Mesenchymal stem cell (in vitro differentiated cells and primary cell): ENCODE measurements around the gene EGLN1.

Experiments used
- DNase-seq: peaks from one replicate; pipeline ENCODE4 v3.0.0-alpha.2; 2013
- H2AFZ ChIP-seq: one replicate; pipeline ENCODE4 v1.6.1; 2013; ENCODE audit warnings: low read depth, mild to moderate bottlenecking, control low read depth, inconsistent platforms, low read length, moderate library complexity
- H2AK5ac ChIP-seq: 2 replicates; pipeline ENCODE4 v1.6.1; 2013; ENCODE audit warnings: low read length, moderate library complexity, mild to moderate bottlenecking, inconsistent platforms; ENCODE audit not compliant: severe bottlenecking
- H2BK120ac ChIP-seq: one replicate; pipeline ENCODE4 v1.6.1; 2013; ENCODE audit warnings: low read depth, mild to moderate bottlenecking, inconsistent platforms, low read length, moderate library complexity
- H2BK12ac ChIP-seq, 2 experiments: one replicate each; pipeline ENCODE4 v1.6.1; 2013; ENCODE audit warnings: inconsistent platforms in 2 of 2, low read length in 2 of 2, mild to moderate bottlenecking in 2 of 2, moderate library complexity in 2 of 2, control low read depth in 1 of 2
- H2BK15ac ChIP-seq: one replicate; pipeline ENCODE4 v1.6.1; 2013; ENCODE audit warnings: mild to moderate bottlenecking, low read depth, inconsistent platforms; ENCODE audit not compliant: poor library complexity, severe bottlenecking
- H2BK5ac ChIP-seq: 2 replicates; pipeline ENCODE4 v1.6.1; 2013; ENCODE audit warnings: low read depth, mild to moderate bottlenecking, low read length, control low read depth, inconsistent platforms; ENCODE audit not compliant: poor library complexity, severe bottlenecking
- H3K14ac ChIP-seq, 2 experiments: one replicate each; pipeline ENCODE4 v1.6.1; 2013; ENCODE audit warnings: inconsistent platforms in 2 of 2, low read length in 2 of 2, control low read depth in 1 of 2, mild to moderate bottlenecking in 1 of 2, moderate library complexity in 1 of 2
- H3K18ac ChIP-seq, 2 experiments: one replicate each; pipeline ENCODE4 v1.6.1; 2013; ENCODE audit warnings: inconsistent platforms in 2 of 2, low read length in 2 of 2, control low read depth in 1 of 2, low read depth in 1 of 2, mild to moderate bottlenecking in 1 of 2
- H3K23ac ChIP-seq, 2 experiments: one replicate each; pipeline ENCODE4 v1.6.1; 2013; ENCODE audit warnings: inconsistent platforms in 2 of 2, low read length in 2 of 2, mild to moderate bottlenecking in 2 of 2, moderate library complexity in 2 of 2, control low read depth in 1 of 2
- H3K27ac ChIP-seq: 2 replicates; pipeline ENCODE4 v1.5.1; 2013; ENCODE audit warnings: mild to moderate bottlenecking, moderate library complexity, low read length, control low read depth, inconsistent platforms; ENCODE audit not compliant: poor library complexity, severe bottlenecking
- H3K27me3 ChIP-seq, 2 experiments: 2 replicates each; pipeline versions ENCODE4 v1.6.1 to v1.7.0; 2013; ENCODE audit warnings: low read length in 2 of 2, mild to moderate bottlenecking in 2 of 2, moderate library complexity in 2 of 2, control low read depth in 1 of 2, inconsistent platforms in 1 of 2; ENCODE audit not compliant: control insufficient read depth in 1 of 2, insufficient read depth in 1 of 2
- H3K36me3 ChIP-seq, 2 experiments: 2 replicates each; pipeline versions ENCODE4 v1.6.1 to v1.7.0; 2013; ENCODE audit warnings: low read length in 2 of 2, control low read depth in 1 of 2, inconsistent platforms in 1 of 2, low read depth in 1 of 2, mild to moderate bottlenecking in 1 of 2; ENCODE audit not compliant: insufficient read depth in 2 of 2, control insufficient read depth in 1 of 2
- H3K4ac ChIP-seq, 2 experiments: one replicate each; pipeline ENCODE4 v1.6.1; 2013; ENCODE audit warnings: inconsistent platforms in 2 of 2, low read length in 2 of 2, mild to moderate bottlenecking in 2 of 2, moderate library complexity in 2 of 2, control low read depth in 1 of 2, low read depth in 1 of 2
- H3K4me1 ChIP-seq: 2 replicates; pipeline ENCODE4 v1.6.1; 2013; ENCODE audit warnings: low read depth, low read length, control low read depth; ENCODE audit not compliant: control insufficient read depth, insufficient read depth
- H3K4me2 ChIP-seq: 2 replicates; pipeline ENCODE4 v1.6.1; 2013; ENCODE audit warnings: low read length, mild to moderate bottlenecking, inconsistent platforms; ENCODE audit not compliant: poor library complexity, severe bottlenecking
- H3K4me3 ChIP-seq, 2 experiments: 2 replicates each; pipeline versions ENCODE4 v1.5.1 to v1.7.0; 2013; ENCODE audit warnings: low read length in 2 of 2, mild to moderate bottlenecking in 2 of 2, control low read depth in 1 of 2, low read depth in 1 of 2; ENCODE audit not compliant: insufficient read depth in 1 of 2
- H3K79me1 ChIP-seq: replicated peaks from 2 replicates; pipeline ENCODE4 v1.6.1; 2013; ENCODE audit warnings: mild to moderate bottlenecking, control low read depth, low read length, inconsistent platforms; ENCODE audit not compliant: poor library complexity, severe bottlenecking
- H3K9ac ChIP-seq: 2 replicates; pipeline ENCODE4 v1.7.0; 2013; ENCODE audit warnings: mild to moderate bottlenecking, low read length, moderate library complexity
- H3K9me3 ChIP-seq: 2 replicates; pipeline ENCODE4 v1.7.0; 2013; ENCODE audit warnings: mild to moderate bottlenecking, low read length; ENCODE audit not compliant: control insufficient read depth
- H4K8ac ChIP-seq: one replicate; pipeline ENCODE4 v1.6.1; 2013; ENCODE audit warnings: inconsistent platforms, mild to moderate bottlenecking, low read length, moderate library complexity
- H4K91ac ChIP-seq: one replicate; pipeline ENCODE4 v1.6.1; 2013; ENCODE audit warnings: mild to moderate bottlenecking, low read length, inconsistent platforms
- WGBS: methylation state at CpG from one replicate; pipeline ENCODE4 v1.1.7; 2013; ENCODE audit warnings: mixed read lengths; 5-methylcytosine and 5-hydroxymethylcytosine counted together

Gene EGLN1

DNA sequence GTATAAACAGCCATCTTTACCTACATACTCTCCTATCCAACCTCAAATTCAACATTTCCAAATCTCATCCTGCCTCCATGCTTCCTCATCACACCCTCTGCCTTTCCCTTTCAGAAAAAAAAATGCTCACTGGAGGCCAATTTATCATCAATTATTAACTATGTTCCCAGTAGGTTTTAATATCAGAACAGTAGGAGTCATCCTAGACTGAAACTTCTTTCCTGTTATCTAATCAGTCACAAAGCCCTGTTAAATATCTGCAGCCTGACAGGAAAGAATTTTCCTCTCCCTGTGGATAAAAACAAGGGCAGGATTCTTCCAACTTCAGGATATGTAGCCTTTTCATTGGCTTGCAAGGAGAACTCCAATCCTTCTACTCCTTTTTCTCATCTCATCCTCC lies 28.4 kb downstream of the EGLN1 start:
- H2BK5ac ChIP-seq, result no peak overlapping the region
- peaks cover 5% of the 10 kb centered on the region for H3K4me1 ChIP-seq
- DNase-seq, result peak; percentile 45
- H3K79me1 ChIP-seq, result peaks cover 6% of the 10 kb centered on the region
- no peak overlapping the region for H2AK5ac ChIP-seq
- no peak overlapping the region for H2BK120ac ChIP-seq
- no peaks in the 10 kb centered on the region for H3K9me3 ChIP-seq
- no peak overlapping the region for H2AFZ ChIP-seq
- no peak overlapping the region for H3K23ac ChIP-seq
- no peak overlapping the region for H4K8ac ChIP-seq
- H2BK12ac ChIP-seq, result no peak overlapping the region
- H3K36me3 ChIP-seq, result no peaks in the 10 kb centered on the region
- H3K27me3 ChIP-seq, result no peaks in the 10 kb centered on the region
- H3K4me3 ChIP-seq, result no peak overlapping the region
- H3K4ac ChIP-seq, result no peak overlapping the region
- H3K4me2 ChIP-seq, result peak overlapping the region; percentile 29
- no peak overlapping the region for H3K18ac ChIP-seq
- no peak overlapping the region for H3K14ac ChIP-seq
- H3K27ac ChIP-seq, result peak overlapping the region; percentile 92
- H4K91ac ChIP-seq, result no peak overlapping the region
- H2BK15ac ChIP-seq, result no peak overlapping the region
- H3K9ac ChIP-seq, result no peak overlapping the region

DNA sequence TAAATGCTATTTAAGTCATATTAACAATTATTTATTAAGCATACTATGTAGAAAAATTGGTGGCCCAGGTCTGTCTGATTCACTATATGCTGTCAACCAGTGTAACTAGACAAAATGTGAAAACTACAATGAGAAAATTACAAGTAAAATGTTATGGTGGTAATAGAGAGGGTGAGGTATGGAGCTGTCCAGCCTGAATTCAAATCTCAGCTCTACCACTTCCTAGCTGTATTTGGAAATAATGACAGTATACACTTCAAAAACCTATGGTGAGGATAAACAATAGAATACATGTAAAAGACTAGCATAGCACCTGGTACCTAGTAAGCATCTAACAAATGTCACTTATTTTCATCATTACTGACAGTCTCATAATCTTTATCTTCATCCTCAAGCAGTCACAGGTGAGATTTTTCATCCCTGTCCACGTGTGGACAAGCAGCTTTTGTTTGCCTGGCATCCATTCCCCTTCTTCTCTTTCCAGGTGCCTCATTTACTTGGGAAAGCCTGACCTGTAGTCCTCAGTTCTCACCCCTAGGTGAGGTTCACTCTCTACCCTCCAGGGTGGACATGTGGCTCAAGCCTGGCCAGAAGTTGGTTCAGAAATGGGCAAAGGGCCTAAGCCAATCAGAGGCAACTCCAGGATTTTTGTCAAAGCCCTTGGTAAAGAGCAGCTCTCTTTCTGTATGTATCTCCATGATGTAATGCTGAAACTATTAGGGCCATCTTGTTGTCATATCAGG lies 29.5 kb downstream of the EGLN1 start:
- H4K91ac ChIP-seq, result no peak overlapping the region
- H2BK120ac ChIP-seq, result no peak overlapping the region
- peaks cover 7% of the 10 kb centered on the region for H3K79me1 ChIP-seq
- peak overlapping the region; percentile 11 for H3K27ac ChIP-seq
- no peak overlapping the region for H2BK15ac ChIP-seq
- no peaks in the 10 kb centered on the region for H3K36me3 ChIP-seq
- no peak overlapping the region for H2BK5ac ChIP-seq
- no peak overlapping the region for H3K4me2 ChIP-seq
- H3K4me3 ChIP-seq, result no peak overlapping the region
- H2AFZ ChIP-seq, result no peak overlapping the region
- 92% methylated on average over 1 of the region's 1 CpG for WGBS
- H3K4me1 ChIP-seq, result peaks cover 9% of the 10 kb centered on the region
- H3K23ac ChIP-seq, result peak overlapping the region in 1 of 2 experiments; percentile 59
- no peaks in the 10 kb centered on the region for H3K9me3 ChIP-seq
- no peak overlapping the region for H3K18ac ChIP-seq
- H2BK12ac ChIP-seq, result no peak overlapping the region
- H3K4ac ChIP-seq, result no peak overlapping the region
- peak overlapping the region; percentile 11 for H2AK5ac ChIP-seq
- H3K9ac ChIP-seq, result no peak overlapping the region
- no peak overlapping the region for H4K8ac ChIP-seq
- no peak for DNase-seq
- no peaks in the 10 kb centered on the region for H3K27me3 ChIP-seq
- H3K14ac ChIP-seq, result no peak overlapping the region

DNA sequence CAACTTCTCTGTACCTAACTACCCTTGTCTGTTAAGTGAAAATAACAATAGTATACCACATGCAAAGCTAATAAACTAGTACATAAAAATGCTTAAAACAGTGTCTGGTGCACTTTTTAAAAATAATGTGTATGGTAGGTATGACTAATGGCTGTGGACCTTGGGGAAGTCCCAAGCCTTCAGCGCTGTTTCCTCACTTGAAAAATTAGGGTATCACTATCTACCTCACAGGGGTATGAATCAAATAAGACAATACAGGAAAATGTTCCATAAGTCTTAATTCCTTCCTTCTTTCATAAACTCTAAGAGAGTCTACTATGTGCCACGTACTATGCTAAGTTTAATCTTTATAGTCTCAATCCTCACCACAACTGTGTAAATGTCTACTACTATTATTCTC lies 32.0 kb downstream of the EGLN1 start:
- H2BK12ac ChIP-seq, result no peak overlapping the region
- no peaks in the 10 kb centered on the region for H3K9me3 ChIP-seq
- H3K4me1 ChIP-seq, result peaks cover 6% of the 10 kb centered on the region
- peaks cover 9% of the 10 kb centered on the region for H3K79me1 ChIP-seq
- H2AK5ac ChIP-seq, result no peak overlapping the region
- H2BK5ac ChIP-seq, result no peak overlapping the region
- H2AFZ ChIP-seq, result no peak overlapping the region
- no peak overlapping the region for H3K9ac ChIP-seq
- H3K14ac ChIP-seq, result no peak overlapping the region
- no peak overlapping the region for H3K23ac ChIP-seq
- no peak overlapping the region for H3K4me3 ChIP-seq
- DNase-seq, result peak; percentile 69
- no peak overlapping the region for H2BK15ac ChIP-seq
- no peak overlapping the region for H3K4me2 ChIP-seq
- H4K91ac ChIP-seq, result no peak overlapping the region
- no peak overlapping the region for H4K8ac ChIP-seq
- H3K18ac ChIP-seq, result no peak overlapping the region
- H3K27ac ChIP-seq, result peak overlapping the region; percentile 34
- 50% methylated on average over 1 of the region's 2 CpGs for WGBS
- H3K27me3 ChIP-seq, result no peaks in the 10 kb centered on the region
- no peaks in the 10 kb centered on the region for H3K36me3 ChIP-seq
- H2BK120ac ChIP-seq, result no peak overlapping the region
- no peak overlapping the region for H3K4ac ChIP-seq

DNA sequence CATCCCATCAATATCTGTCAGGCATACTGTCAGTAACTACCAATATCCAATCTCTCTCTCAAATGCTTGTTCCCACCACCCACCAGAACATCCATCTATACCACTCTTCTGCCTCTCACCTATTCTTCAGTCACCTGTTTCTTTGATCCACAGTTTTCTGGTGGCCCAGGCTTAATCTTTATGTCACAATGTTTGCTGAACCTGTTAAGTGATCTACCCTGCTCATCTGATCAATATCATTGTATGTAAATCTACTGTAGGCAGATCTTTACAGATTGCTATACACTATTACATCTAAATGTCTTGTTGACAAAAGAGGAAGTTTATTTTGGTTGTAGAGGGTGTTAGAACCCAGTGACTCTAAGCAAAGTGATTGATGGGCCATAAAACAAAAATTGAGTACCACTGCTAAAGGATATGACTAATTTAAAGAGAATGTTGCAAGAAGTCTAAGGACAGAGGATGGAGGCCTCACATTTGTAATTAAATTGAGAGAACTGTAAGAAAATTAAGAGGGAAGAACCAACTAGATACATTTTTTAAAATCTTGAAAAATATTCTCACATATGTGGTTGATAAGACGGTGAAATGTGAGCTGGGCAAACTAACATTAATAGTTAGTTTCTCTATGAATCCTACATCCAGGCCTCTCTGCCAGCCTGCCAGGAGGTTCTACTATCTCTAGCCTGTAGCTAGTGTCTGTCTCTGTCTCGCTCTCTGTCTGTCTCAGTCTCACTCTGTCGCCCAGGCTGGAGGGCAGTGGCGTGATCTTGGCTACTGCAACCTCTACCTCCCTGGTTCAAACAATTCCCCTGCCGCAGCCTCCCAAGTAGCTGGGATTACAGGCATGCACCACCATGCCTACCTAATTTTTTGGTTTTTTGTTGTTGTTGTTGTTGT lies 34.1 kb downstream of the EGLN1 start:
- H2AK5ac ChIP-seq, result peak overlapping the region; percentile 73
- peak overlapping the region in 1 of 2 experiments; percentile 70 for H2BK12ac ChIP-seq
- peak overlapping the region in 1 of 2 experiments; percentile 67 for H3K4ac ChIP-seq
- H2BK120ac ChIP-seq, result no peak overlapping the region
- peak overlapping the region; percentile 86 for H3K27ac ChIP-seq
- H3K79me1 ChIP-seq, result peaks cover 15% of the 10 kb centered on the region
- H4K8ac ChIP-seq, result peak overlapping the region; percentile 85
- H2BK5ac ChIP-seq, result no peak overlapping the region
- H3K4me3 ChIP-seq, result no peak overlapping the region
- H3K23ac ChIP-seq, result no peak overlapping the region
- no peak overlapping the region for H4K91ac ChIP-seq
- H3K36me3 ChIP-seq, result no peaks in the 10 kb centered on the region
- no peak overlapping the region for H3K18ac ChIP-seq
- no peaks in the 10 kb centered on the region for H3K9me3 ChIP-seq
- H3K27me3 ChIP-seq, result no peaks in the 10 kb centered on the region
- H2AFZ ChIP-seq, result no peak overlapping the region
- peak overlapping the region; percentile 29 for H3K4me2 ChIP-seq
- WGBS, result 60% methylated on average over 4 of the region's 5 CpGs
- peak; percentile 59 for DNase-seq
- no peak overlapping the region for H2BK15ac ChIP-seq
- peak overlapping the region in 1 of 2 experiments; percentile 57 for H3K14ac ChIP-seq
- H3K4me1 ChIP-seq, result peaks cover 6% of the 10 kb centered on the region
- no peak overlapping the region for H3K9ac ChIP-seq
